T-helper 1 cell (primary cell): ENCODE results near the gene TYSND1.
A peak's percentile ranks its signal among the peaks of the same experiment; 100 is the strongest.
"Not testable (repeated sequence)": the region's sequence is repeated elsewhere in the genome, so short reads cannot be mapped to it uniquely, and the experiment has no call there.

Experiments used
- DNase-seq, 5 donors: peaks; one replicate each; pipeline ENCODE4 v3.0.0-alpha.2; 2012 to 2020
- total RNA-seq, 4 donors: gene quantifications; one replicate each; lab custom pipeline; 2026; lab: John Stamatoyannopoulos, UW

The TYSND1 gene
- total RNA-seq: 26.7 to 39.6 (median 37.1) reads per million in 4 donors

- peak; percentile 83 to 93 (median 86) for DNase-seq
Measured at GRCh38 chr10:70146489-70147258, at the start of gene TYSND1. Gene TYSND1 (minus strand): TSS chr10:70146700. CDS start chr10:70146586, 114 bp downstream.

- DNase-seq: no peak
Measured at GRCh38 chr10:70193391-70193844, 46.9 kb upstream of the TYSND1 start.

GRCh38 chr10:70192326-70192968, 45.9 kb upstream of the TYSND1 start:
- DNase-seq: no peak

- no peak for DNase-seq
Measured at GRCh38 chr10:70191972-70192305, 45.4 kb upstream of the TYSND1 start.

- DNase-seq: no peak
Measured at GRCh38 chr10:70191161-70191971, 44.9 kb upstream of the TYSND1 start.

GRCh38 chr10:70190581-70190980, 44.1 kb upstream of the TYSND1 start:
- DNase-seq: no peak

- DNase-seq: no peak
Measured at GRCh38 chr10:70190102-70190501, 43.6 kb upstream of the TYSND1 start.

GRCh38 chr10:70188768-70189167, 42.3 kb upstream of the TYSND1 start:
- no peak for DNase-seq

- DNase-seq: no peak
Measured at GRCh38 chr10:70186571-70186970, 40.1 kb upstream of the TYSND1 start.

GRCh38 chr10:70186090-70186489, 39.6 kb upstream of the TYSND1 start:
- no peak for DNase-seq

- no peak for DNase-seq
Measured at GRCh38 chr10:70183304-70183703, 36.8 kb upstream of the TYSND1 start.

GRCh38 chr10:70179209-70179608, 32.7 kb upstream of the TYSND1 start:
- not testable (repeated sequence) for DNase-seq

- DNase-seq: no peak
Measured at GRCh38 chr10:70178139-70178725, 31.7 kb upstream of the TYSND1 start.

GRCh38 chr10:70176441-70176840, 29.9 kb upstream of the TYSND1 start:
- no peak for DNase-seq

GRCh38 chr10:70175516-70175915, 29.0 kb upstream of the TYSND1 start:
- no peak for DNase-seq

GRCh38 chr10:70174058-70174741, 27.7 kb upstream of the TYSND1 start:
- peak in 4 of 5 donors; percentile 20 to 69 (median 24) for DNase-seq

- no peak for DNase-seq
Measured at GRCh38 chr10:70169649-70170364, 23.3 kb upstream of the TYSND1 start.

- DNase-seq: peak in 1 of 5 donors; percentile 53
Measured at GRCh38 chr10:70169011-70169410, 22.5 kb upstream of the TYSND1 start.

- no peak for DNase-seq
Measured at GRCh38 chr10:70167246-70167645, 20.7 kb upstream of the TYSND1 start.

- DNase-seq: no peak
Measured at GRCh38 chr10:70166394-70166793, 19.9 kb upstream of the TYSND1 start.

- DNase-seq: no peak
Measured at GRCh38 chr10:70164163-70164562, 17.7 kb upstream of the TYSND1 start.

GRCh38 chr10:70163448-70163847, 16.9 kb upstream of the TYSND1 start:
- no peak for DNase-seq
